NCI-H1694 treated with DMSO at 0.1 percent for 48 hours (cell line): ENCODE measurements around the gene ATP2B3.

Experiments
- DNase-seq: peaks from one replicate; lab custom pipeline; 2025; lab: John Stamatoyannopoulos, UW

Gene ATP2B3

DNA sequence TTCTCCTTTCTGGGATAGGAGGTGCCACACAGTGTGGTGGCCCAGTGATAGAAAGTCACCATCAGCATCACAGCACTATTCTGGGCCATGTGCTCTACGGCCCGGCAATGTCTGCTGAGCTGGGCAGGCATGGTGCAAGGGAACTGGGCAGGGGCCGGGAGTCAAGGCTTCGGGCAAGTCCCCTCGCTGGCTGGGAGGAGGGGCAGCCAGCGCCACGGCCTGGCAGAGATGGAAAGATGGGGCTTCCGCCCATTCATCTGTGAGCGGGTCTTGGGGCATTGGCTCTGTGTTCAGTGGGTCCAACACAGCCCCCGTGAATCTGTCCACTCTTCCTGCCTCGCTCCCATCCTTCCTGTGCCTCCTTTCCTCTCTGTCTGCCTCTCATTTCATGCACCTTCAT, 7.1 kb upstream of the ATP2B3 start:
- DNase-seq: no peak

DNA sequence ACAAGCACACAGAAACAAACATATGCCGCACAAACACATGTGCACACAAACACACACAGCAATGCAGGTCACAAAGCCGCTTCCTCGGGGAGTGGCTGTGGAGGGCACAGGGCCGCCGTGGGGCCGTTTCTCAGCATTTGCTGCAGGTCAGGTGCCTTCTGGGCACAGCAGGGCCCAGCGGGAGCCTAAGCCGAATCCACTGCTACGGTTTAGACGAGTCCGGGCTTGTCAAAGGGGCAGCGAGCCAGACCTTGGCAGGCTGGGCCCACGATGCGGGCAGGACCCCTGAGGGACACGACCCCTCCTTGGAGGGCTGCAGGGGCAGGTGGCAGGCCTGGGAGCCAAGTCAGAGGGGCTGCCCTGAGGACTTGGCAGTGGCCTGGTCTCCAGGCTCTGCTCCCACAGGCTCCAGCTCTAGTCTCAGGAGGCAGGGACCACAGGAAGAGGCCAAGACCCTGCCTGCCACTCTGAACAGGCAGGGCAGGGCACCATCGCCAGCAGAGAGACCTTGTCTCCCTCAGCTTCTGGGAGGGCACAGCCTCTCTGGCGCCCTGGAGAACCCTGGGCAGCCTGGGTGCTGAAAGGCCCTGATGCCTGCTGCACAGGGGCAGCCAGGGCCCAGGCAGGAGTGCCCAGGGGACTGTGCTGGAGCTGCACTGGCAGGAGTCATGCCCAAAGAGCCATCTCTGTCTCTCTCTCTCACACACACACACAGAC, 5.5 kb upstream of the ATP2B3 start:
- DNase-seq: no peak

- DNase-seq: no peak
Observed at GRCh38 chrX:153512501-153512893, 4.9 kb upstream of the ATP2B3 start.

GRCh38 chrX:153513265-153513664, 4.2 kb upstream of the ATP2B3 start:
- DNase-seq: no peak

DNA sequence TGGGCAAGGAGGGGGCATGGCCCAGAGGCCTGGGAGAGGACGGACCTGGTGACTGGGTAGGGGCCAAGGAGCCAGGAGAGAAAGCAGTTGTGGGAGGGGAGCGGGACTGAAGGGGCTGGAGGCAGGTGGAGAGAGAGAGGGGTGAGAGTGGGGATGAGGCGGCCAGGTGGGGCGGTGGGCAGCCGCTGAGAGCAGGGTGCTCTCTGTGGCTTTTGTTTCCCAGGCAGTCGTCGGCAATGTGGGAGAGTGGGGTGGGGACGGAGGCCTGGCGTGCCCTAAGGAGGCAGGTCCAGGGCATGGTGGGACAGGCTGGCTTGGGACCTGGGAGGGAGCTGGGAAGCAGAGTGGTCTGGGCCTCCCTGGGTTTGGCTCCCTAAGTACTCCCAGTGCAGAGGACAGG, 3.2 kb upstream of the ATP2B3 start:
- DNase-seq: no peak

GRCh38 chrX:153515435-153515834, 2.0 kb upstream of the ATP2B3 start:
- no peak for DNase-seq

- DNase-seq: no peak
Observed at GRCh38 chrX:153516073-153516472, 1.4 kb upstream of the ATP2B3 start.

GRCh38 chrX:153517946-153518834, 748 bp downstream of the ATP2B3 start:
- no peak for DNase-seq

- DNase-seq: no peak
Observed at GRCh38 chrX:153519569-153520286, 2.3 kb downstream of the ATP2B3 start.

- no peak for DNase-seq
Observed at GRCh38 chrX:153520287-153520917, 3.0 kb downstream of the ATP2B3 start.

GRCh38 chrX:153521034-153521433, 3.6 kb downstream of the ATP2B3 start:
- DNase-seq: peak; percentile 89

DNA sequence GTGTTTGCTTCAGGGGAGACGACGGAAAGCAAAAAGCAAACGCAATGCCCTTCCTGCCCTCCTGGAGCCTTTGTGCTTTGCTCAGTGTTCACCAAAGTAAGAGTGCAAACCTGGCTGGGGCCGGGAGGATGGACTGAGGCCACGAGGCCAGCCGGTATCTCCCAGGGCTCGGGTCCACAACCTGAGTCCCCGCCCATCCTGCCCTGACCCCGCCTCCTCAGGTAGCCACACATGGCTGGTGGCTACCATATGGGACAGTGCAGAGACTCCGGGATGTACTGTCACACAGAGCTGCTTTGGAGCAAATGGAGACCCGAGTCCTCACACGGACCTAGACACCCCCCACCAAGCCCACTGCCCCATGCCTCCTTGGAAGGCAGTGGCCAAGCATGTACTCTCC, 4.8 kb downstream of the ATP2B3 start:
- DNase-seq: no peak

GRCh38 chrX:153523269-153523668, 5.8 kb downstream of the ATP2B3 start:
- DNase-seq: no peak

- no peak for DNase-seq
Observed at GRCh38 chrX:153524234-153524633, 6.8 kb downstream of the ATP2B3 start.

DNA sequence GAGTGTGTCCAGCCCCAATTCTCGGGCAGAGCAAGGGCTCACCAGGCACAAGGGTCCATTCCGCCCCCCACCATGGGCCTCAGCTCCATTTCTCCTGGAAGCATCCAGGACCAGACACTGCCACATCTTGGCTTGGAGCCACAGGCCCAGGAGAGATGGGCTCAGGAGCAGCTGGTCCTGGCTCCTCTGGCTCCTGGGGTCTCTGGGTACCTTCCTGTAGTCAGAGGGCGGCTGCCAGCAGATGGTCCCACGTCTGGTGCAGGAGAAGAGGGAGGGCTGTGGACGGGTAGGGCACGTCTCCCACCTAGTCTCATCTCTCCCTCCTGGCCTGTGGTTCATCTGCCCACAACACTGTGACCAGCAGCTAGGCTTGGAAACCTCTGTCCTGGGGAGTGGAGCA, 8.0 kb downstream of the ATP2B3 start:
- DNase-seq: peak; percentile 88

DNA sequence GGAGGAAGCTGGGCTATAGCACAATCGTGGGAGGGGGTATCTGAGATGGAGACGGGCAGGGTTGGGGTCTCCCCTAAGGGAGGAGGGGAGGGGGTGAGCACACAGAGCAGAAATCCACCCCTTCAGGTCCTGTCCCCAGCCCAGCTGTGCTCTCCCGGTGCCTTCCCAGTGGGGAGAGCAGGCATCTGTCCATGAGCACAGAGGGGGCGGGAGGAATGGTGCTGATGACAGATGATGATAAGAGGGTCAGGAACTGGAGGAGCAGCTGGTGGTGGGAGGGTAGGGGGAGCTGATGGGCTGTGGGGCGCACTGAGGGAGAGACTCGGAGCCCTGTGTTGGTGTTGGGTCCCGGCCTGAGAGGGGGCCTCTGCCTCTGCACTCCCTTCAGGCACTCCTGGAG, 8.6 kb downstream of the ATP2B3 start:
- DNase-seq: peak; percentile 79

DNA sequence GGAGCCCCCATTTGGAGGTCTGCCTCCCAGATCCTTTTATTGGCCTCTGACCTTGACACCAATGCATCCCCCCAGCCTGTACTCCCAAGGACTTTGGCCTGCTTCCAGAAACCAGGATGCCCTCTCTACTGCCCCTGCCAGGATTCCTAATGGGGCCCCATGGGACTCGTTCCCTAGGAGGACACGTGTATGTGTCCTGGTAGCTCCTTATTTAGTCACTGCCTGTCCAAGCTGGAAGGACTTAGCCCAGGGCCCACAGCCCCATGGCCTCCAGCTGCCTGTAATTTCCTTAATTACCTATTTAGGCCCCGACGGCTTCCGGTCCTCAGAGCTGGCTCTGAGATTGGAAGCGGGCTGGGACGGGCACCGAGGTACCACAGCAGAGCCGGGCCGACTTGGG, 9.4 kb downstream of the ATP2B3 start:
- DNase-seq: no peak

- DNase-seq: peak; percentile 28
Observed at GRCh38 chrX:153527208-153527607, 9.8 kb downstream of the ATP2B3 start.

DNA sequence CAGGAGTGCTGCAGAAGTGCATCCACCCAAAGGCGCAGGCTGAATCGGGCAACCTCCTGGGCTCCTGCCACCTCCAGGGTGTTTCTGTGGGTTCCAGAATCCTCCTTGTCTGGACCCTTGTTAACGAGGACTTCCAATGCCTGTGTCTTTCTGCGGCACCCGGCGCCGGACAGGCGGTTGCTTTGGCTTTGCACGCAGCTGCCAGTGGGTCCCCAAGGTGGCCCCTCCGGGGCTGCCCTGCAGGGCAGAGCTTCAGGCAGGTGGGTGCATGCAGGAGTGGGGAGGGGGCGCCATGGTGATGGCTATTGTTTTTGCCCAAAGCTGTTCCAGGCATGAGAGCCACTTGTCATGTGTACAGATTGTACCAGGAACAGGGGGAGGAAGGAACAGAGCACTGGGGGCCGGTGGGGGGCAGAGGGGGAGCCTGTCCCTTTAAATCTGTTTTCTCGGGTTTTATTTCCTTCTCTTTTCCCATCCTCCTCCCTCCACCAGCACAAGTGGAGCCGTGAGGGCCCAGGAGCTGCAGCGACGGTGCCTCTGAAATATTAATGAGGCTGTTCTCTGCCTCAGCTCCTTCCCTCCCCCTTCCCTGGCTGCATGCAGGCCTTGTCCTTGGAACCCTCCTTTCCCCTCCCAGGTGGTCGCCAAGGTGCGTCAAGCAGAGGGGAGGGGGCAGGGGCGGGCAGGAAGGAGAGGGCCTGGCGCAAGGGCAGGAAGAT, 13.1 kb downstream of the ATP2B3 start:
- DNase-seq: no peak

DNA sequence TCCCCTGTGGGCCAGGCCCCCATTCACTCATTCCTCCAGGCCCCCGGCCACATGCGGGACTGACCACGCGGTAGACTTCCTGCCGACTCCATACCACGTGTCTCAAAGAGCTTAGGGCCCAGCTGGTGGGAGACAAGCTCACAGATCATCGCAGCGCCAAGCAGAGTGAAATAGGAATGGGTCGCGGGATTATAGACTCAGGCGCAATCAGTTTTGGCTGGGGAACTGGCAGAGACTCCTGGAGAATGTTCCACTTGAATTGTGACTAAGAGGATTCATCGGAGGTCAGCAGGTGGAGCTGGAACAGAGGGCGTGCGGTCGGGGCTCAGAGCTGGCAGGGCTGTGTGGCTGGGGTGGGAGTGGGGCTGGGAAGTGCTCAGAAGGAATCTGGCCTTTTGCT, 15.6 kb downstream of the ATP2B3 start:
- no peak for DNase-seq

GRCh38 chrX:153537080-153537479, 19.6 kb downstream of the ATP2B3 start:
- DNase-seq: no peak
